ENCODE results near the gene NPAS3. TPM values are rescaled to one million over a fixed set of nuclear protein-coding genes. Genes with fewer than 3 reads are reported as not detected.

NPAS3 gene
- total and polyA plus RNA-seq, 2 of the 8 experiments (the other 6 are each of a cell fraction or from before 2014, with no cell fraction given) = 0.11 to 0.60 TPM

- TF ChIP-seq TEAD4 (IDR thresholded peaks at IDR 0.05; ENCODE audit: low read depth, low read length) = no peak
- no peak for TF ChIP-seq JUND (IDR thresholded peaks at IDR 0.05; ENCODE audit: low read length)
- TF ChIP-seq RBBP5 (IDR thresholded peaks at IDR 0.05; ENCODE audit: borderline replicate concordance, low read depth, low read length) = no peak
- no peak for TF ChIP-seq NANOG (IDR thresholded peaks at IDR 0.05; ENCODE audit: insufficient read depth, low read depth, low read length, poor library complexity, severe bottlenecking)
- no peak for TF ChIP-seq POLR2AphosphoS5 (IDR thresholded peaks at IDR 0.05; ENCODE audit: low read depth, low read length)
- TF ChIP-seq HDAC2 (IDR thresholded peaks at IDR 0.05; ENCODE audit: borderline replicate concordance in 1 of 2, low read depth in 2 of 2, low read length in 2 of 2) = no peak
- TF ChIP-seq CHD1 (IDR thresholded peaks at IDR 0.05; ENCODE audit: low read depth, low read length) = no peak
- no peak for TF ChIP-seq SRF (IDR thresholded peaks at IDR 0.05; ENCODE audit: low read depth, low read length)
- no peak for TF ChIP-seq POLR2A (IDR thresholded peaks at IDR 0.05; ENCODE audit: control extremely low read depth in 1 of 2, low read depth in 2 of 2, low read length in 2 of 2)
- no peak for TF ChIP-seq HDAC6 (IDR thresholded peaks at IDR 0.05; ENCODE audit: low read depth, low read length)
Observed at GRCh38 chr14:33377596-33378390, 439.1 kb downstream of the NPAS3 start (continued).

All from H1 (cell line).